Bone marrow (tissue), 2 donors: ENCODE data around the gene STK32B.
"Not testable (repeated sequence)": the region's sequence is repeated elsewhere in the genome, so short reads cannot be mapped to it uniquely, and the experiment has no call there.

ENCODE experiments used
- DNase-seq, 2 donors: peaks; one replicate each; lab custom pipeline; 2025; lab: John Stamatoyannopoulos, UW

The STK32B gene

DNA sequence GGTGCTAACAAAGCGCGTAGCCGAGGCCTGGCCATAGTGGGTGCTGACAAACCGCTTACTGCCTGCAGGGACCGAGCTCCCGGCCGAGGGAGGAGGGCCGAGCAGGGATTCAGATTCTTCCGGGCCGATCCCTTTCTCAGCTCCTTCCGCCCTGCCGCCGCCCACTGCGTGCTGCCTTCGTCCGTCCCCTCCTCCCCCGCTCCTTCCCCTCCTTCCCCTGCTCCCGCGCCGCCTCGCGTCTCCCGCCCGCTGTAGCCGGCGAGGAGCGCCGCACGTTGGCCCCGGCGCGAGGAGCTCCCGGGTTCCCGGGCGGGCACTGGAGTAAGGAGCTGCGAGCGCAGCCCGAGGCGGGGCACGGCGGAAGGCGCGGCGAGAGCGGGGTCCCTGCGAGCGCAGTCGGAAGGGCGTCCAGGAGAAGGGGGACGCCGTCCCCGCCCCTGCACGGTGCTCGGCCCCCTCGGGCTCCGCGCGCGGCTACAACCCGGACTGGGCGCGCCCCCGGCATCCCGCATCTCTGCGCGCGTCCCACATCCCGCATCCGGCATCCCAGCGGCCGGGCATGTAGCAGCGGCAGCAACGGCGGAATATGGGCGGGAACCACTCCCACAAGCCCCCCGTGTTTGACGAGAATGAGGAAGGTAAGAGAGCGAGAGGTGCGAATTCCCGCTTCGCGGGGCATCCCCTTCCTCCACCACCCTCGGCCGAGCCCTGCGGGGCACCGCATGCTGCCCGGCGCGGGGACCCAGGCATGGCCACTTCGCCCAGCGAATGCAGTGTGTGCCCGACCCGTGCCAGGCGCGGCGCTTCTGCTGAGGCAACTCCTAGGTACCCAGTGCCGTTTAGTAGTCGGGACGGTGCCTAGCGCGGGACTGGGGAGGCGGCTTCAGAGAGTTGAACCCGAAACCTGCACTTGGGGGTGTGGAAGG is at the start of gene STK32B:
STK32B (plus strand) TSS at position 203 of the 926 bp plus-strand sequence.
- DNase-seq: peak in 1 of 2 donors; percentile 34

- DNase-seq: not testable (repeated sequence)
These were observed 49.6 kb upstream of the STK32B start for GRCh38 chr4:5001641-5002040.

DNA sequence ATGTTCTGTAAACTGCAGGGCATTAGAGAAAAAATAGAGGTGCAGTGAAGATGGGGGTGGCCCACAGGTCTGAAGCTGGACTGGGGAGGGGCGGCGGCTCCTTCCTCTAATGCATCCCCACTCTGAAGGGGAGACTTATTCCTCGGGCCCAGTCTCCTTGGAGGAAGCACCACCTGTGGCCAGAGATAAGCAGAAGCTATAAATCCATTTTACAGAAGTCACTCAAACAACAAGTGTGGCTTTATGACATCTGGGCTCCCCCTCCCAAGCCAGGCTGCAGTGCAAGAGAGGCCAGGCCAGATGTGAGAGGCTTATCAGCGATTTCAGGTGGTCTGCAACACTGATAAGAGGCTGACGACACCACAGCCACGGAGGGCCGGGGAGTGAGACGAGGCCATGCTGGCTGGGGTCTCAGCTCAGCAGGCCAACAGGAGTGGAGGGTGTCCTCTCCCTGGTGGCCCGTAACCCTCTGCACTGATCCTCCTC is 47.9 kb upstream of the STK32B start:
- DNase-seq: no peak

- DNase-seq: no peak
These were observed 47.4 kb upstream of the STK32B start for GRCh38 chr4:5003918-5004317.

DNA sequence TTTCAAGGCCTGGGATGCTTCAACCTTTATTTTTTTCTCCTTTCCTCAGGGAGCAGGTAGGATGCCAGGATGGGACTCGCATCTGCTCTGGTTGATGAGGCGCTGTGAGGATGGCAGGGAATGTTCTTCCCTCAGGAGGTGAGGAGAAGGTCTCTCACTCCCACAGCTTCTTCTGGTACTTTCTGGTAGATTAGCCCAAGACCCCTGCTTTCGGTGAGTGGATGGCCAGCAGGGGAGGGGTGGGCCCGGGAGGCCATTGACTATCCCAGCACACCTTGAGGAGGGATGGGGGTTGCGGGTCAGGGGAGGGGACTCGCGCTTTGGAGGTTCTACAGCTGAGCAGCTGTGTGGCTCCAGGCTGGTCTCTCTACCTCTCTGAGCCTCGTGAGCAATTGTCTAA is 46.8 kb upstream of the STK32B start:
- no peak for DNase-seq

GRCh38 chr4:5006932-5007331 is 44.3 kb upstream of the STK32B start:
- not testable (repeated sequence) for DNase-seq

GRCh38 chr4:5009796-5010195 is 41.5 kb upstream of the STK32B start:
- DNase-seq: no peak

- no peak for DNase-seq
These were observed 40.3 kb upstream of the STK32B start for GRCh38 chr4:5010984-5011383.

DNA sequence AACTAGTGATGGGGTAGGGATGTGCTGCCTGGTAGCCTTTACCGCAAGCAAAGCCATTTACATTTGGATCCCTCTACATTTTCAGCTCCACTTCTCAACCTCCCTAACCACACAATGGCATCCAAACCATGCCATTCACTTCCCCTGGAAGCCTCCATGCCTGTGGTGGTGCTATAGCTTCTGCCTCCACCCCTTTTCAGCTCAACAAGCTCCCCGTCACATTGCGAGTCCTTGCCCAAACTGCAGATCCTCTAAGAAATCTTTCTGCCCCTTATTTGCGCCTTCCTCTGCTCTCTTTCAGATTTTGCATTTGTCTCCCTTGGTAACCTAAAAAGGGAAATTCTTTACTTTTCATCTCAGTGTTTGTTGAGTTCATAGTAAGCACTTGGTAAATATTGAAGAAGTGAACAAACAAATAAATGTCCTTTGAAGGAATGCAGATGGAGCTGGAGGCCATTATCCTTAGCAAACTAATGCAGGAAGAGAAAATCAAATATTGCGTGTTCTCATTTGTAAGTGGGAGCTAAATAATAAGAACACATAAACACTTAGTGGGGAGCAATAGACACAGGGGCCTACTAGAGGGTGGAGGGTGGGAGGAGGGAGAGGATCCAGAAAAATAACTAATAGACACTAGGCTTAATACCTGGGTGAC is 38.9 kb upstream of the STK32B start:
- no peak for DNase-seq

GRCh38 chr4:5012958-5013357 is 38.3 kb upstream of the STK32B start:
- no peak for DNase-seq

DNA sequence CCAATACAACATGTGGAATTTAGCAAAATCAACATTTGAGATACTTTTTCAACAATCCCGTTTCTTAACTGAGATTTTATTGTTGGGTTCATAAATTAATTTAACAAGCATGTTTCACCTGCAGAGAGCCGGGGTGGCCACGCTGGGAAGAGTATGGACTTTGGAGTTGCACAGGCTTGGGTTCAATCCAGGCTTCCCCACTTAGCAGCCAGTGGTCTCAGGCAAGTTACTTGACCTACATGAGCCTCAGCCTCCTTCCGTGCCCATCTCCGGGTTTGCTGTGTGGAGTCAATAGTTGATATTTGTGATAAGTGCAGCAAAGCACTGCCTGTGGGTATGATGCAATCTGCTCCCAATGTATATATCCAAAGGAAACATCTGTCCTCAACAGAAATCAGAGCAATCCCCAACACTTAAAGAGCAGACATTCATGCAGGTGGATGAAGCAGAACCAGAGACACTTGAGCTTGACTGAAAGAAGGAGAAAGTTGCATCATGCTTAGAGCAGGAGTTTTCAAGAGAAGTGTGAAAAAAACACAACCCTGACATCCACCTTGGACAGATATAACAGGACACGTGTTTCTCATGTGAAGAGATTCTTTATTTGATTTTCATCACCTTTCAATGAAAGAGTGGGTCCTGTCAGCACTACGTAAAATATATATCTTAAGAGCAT is 37.1 kb upstream of the STK32B start:
- DNase-seq: no peak

DNA sequence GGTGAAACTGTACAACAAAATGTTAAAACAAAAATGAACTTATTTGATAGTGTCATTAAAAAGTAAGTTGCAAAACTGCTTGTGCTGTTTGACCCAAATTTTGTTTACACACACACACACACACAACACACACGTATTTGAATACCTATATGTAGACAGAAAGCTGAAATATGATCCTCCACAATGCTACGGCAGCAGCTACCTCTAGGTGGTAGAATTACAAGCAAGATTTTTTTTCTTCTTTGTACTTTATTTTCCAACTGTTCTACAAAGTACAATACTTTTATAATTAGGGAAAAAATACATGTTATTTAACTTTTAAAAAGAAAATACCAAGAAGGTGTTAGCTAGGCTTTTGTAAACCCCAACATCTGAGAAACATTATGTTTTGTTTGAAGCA is 33.2 kb upstream of the STK32B start:
- DNase-seq: no peak

DNA sequence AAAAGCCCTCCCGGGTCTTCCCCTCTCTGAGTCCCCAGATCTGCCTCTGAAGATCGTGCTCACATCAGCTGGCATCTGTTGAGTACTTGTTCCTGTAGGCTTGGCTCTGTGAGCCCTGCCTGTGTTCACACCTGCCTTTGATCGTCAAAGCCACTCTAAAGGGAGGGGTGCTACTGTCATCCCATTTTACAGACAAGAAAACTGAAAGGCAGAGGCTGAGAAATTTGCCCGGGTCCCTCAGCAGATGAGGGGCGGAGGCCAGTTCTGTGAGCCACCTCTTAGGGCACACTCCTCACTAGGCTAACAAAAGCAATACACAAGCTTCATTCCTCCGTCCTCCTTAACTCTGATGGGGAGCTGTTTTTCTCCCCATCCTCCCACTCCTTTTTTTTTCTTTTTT is 32.7 kb upstream of the STK32B start:
- DNase-seq: no peak

GRCh38 chr4:5019274-5019673 is 32.0 kb upstream of the STK32B start, which contains the start of gene CYTL1:
CYTL1 (minus strand) TSS chr4:5019458; CDS start chr4:5019445, 13 bp downstream.
- DNase-seq: no peak

- no peak for DNase-seq
These were observed 31.5 kb upstream of the STK32B start for GRCh38 chr4:5019796-5020195.

- no peak for DNase-seq
These were observed 30.9 kb upstream of the STK32B start for GRCh38 chr4:5020341-5020740.

DNA sequence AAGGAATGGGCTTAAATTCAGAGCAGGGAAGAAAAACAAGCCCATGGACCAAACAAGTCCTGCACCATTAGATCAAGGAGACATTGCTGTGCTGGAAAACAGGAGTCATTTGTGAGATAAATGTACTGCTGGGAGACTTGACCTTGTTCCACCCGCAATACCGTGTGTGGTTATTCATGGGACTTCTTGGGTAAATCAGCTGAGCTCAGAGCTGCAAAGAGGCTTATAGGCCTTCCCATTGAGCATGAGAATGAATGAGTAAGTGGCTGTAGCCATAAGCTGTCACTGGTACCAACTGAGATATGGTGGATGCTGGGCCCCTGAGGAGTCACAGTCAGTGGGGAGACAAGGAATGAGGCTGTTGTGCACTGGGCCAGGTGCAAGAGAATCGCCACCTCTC is 29.7 kb upstream of the STK32B start:
- no peak for DNase-seq

DNA sequence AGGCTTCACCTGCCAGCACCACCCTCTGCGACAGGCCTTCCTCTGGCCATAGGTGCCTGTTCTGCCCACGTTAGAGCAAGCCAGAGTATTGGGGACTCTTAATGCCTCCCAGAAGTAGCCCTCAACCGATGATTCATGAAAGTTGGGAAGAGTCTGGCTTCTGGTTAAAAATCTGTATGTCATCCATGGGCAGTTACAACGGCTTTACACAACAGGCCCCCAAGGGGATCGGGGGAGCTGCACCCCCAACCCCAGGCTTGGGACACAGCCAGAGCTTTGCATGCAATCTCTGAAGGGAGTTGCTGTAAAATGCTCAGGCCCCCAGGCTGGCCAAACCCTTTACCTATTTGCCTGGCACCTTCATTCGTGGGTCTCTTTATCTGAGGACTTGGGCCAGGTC is 26.6 kb upstream of the STK32B start:
- no peak for DNase-seq

DNA sequence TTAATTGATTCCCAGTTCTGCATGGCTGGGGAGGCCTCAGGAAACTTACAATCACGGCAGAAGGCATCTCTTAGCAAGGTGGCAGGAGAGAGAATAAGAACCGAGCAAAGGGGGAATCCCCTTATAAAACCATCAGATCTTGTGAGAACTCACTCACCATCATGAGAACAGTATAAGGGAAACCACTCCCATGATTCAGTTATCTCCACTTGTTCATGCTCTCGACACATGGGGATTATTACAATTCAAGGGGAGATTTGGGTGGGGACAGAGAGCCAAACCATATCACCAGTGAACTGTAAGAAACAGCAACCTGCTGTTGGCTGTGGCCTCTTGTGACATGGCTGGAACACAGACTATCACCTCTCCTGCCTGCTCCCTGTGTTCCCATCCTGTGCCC is 24.9 kb upstream of the STK32B start:
- DNase-seq: no peak

GRCh38 chr4:5027346-5027745 is 23.9 kb upstream of the STK32B start:
- no peak for DNase-seq

GRCh38 chr4:5028480-5028879 is 22.8 kb upstream of the STK32B start:
- DNase-seq: no peak

DNA sequence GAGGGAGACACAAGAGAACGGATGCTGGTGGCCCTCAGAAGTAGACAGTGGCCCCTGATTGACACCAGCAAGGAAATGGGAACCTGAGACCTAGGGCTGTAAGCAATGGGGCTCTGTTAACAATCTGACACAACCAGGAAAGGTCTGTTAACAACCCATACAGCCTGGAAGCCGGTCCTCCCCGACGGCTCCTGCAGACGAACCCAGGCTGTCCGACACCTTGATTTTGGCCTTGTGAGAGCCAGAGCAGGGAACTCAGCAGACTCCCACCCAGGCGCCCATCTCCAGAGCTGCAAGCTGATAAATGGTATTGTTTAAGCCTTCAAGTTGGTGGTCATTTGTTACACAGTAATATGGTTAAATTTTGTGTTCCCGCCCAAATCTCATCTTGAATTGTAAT is 21.8 kb upstream of the STK32B start:
- DNase-seq: no peak

DNA sequence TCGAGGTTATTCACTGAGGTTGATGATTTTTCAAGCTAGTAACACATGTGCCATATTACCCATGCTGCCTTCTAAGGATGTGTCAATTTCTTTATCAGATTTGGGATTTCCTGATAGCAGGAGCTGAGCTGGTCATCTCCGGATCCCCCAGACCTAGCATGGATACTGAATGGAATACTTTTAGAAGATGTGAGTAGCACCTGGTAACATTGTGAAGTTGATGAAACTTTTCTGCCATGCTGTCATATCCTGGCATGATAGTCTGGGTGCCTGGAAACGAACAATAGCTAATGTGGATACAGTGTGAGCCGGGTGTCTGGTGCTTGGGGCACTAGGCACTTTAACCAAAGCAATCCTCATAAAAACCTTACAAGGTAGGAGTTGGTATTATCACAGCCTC is 21.1 kb upstream of the STK32B start:
- no peak for DNase-seq
